Measurements from ENCODE around the gene CHAF1B.
A peak's percentile ranks its signal among the peaks of the same experiment; 100 is the strongest.

Gene CHAF1B

DNA sequence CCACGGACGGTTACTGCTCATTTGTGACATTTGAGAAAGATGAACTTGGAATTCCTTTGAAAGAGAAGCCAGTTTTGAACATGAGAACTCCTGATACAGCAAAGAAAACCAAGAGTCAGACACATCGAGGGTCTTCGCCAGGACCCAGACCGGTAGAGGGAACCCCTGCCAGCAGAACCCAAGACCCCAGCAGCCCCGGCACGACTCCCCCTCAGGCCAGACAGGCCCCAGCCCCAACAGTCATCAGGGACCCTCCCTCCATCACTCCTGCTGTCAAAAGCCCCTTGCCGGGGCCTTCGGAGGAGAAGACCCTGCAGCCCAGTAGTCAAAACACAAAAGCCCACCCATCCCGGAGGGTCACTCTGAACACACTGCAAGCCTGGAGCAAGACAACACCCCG is 27.7 kb downstream of the CHAF1B start:
- Histone ChIP-seq H3K4ac (ENCODE audit: low read depth, low read length) (no peak overlapping the region), H3K56ac (ENCODE audit: low read length) (no peak overlapping the region), H3K79me2 (ENCODE audit: control insufficient read depth, insufficient read depth, low read length) (no peaks in the 10 kb centered on the region), H2BK15ac (replicated peaks; ENCODE audit: low read depth) (no peak overlapping the region), H4K8ac (ENCODE audit: low read depth, low read length) (no peak overlapping the region), H4K5ac (ENCODE audit: low read length) (no peak overlapping the region), H3K27me3 (ENCODE audit: insufficient read depth, low read length, poor library complexity) (no peaks in the 10 kb centered on the region), H3K9ac (ENCODE audit: low read length) (no peak overlapping the region), H3K18ac (ENCODE audit: low read length) (no peak overlapping the region), H3K4me3 (ENCODE audit: low read length) (no peak overlapping the region), H3K4me1 (ENCODE audit: control insufficient read depth, low read depth, low read length) (no peaks in the 10 kb centered on the region), H2BK5ac (ENCODE audit: low read length) (no peak overlapping the region), H3K36me3 (ENCODE audit: control insufficient read depth, insufficient read depth, low read length) (peaks cover 4% of the 10 kb centered on the region), H3K4me2 (ENCODE audit: low read length) (no peak overlapping the region), H2AK5ac (ENCODE audit: low read length) (no peak overlapping the region), H3K79me1 (ENCODE audit: low read length) (no peaks in the 10 kb centered on the region), H2BK120ac (ENCODE audit: low read depth, low read length) (no peak overlapping the region), H3K23ac (ENCODE audit: low read length) (no peak overlapping the region), H3K27ac (ENCODE audit: low read depth, low read length) (no peak overlapping the region)
- WGBS (ENCODE audit: extremely low coverage, insufficient coverage, low lambda C conversion rate): no CpG with 5 or more reads among the region's 11 CpGs
- no peak for DNase-seq

DNA sequence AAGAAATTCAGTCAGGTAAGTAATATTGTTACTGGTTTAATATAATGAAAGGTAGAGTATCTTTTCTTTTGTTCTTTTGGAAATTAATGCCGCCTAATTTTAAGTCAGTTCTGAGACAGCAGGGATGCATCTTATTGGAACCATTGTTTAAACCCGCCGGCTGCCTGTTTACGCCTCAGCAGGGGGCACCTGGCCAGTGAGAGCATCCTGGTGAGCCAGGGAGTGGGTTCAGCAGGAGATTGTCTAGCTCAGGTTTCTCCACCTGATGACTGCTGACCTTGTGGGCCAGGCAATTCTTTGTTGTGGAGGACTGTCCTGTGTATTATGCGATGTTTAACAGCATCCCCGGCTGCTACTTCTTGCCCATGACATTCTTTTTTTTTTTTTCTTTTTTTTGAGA is 30.2 kb downstream of the CHAF1B start:
- H3K4me3 ChIP-seq (ENCODE audit: low read length): no peak overlapping the region
- no peak overlapping the region for H4K5ac ChIP-seq (ENCODE audit: low read length)
- no peaks in the 10 kb centered on the region for H3K79me1 ChIP-seq (ENCODE audit: low read length)
- no peak overlapping the region for H2BK5ac ChIP-seq (ENCODE audit: low read length)
- H3K18ac ChIP-seq (ENCODE audit: low read length): no peak overlapping the region
- H3K36me3 ChIP-seq (ENCODE audit: control insufficient read depth, insufficient read depth, low read length): peaks cover 4% of the 10 kb centered on the region
- H3K23ac ChIP-seq (ENCODE audit: low read length): no peak overlapping the region
- H2BK15ac ChIP-seq (replicated peaks; ENCODE audit: low read depth): no peak overlapping the region
- WGBS (ENCODE audit: extremely low coverage, insufficient coverage, low lambda C conversion rate): no CpG with 5 or more reads among the region's 6 CpGs
- H3K27me3 ChIP-seq (ENCODE audit: insufficient read depth, low read length, poor library complexity): no peaks in the 10 kb centered on the region
- no peaks in the 10 kb centered on the region for H3K79me2 ChIP-seq (ENCODE audit: control insufficient read depth, insufficient read depth, low read length)
- no peak overlapping the region for H3K9ac ChIP-seq (ENCODE audit: low read length)
- no peak overlapping the region for H3K4ac ChIP-seq (ENCODE audit: low read depth, low read length)
- H3K4me2 ChIP-seq (ENCODE audit: low read length): no peak overlapping the region
- H3K4me1 ChIP-seq (ENCODE audit: control insufficient read depth, low read depth, low read length): no peaks in the 10 kb centered on the region
- no peak overlapping the region for H2BK120ac ChIP-seq (ENCODE audit: low read depth, low read length)
- peak overlapping the region; percentile 41 for H3K27ac ChIP-seq (ENCODE audit: low read depth, low read length)
- H2AK5ac ChIP-seq (ENCODE audit: low read length): no peak overlapping the region
- DNase-seq: peak; percentile 63
- H4K8ac ChIP-seq (ENCODE audit: low read depth, low read length): no peak overlapping the region
- no peak overlapping the region for H3K56ac ChIP-seq (ENCODE audit: low read length)

DNA sequence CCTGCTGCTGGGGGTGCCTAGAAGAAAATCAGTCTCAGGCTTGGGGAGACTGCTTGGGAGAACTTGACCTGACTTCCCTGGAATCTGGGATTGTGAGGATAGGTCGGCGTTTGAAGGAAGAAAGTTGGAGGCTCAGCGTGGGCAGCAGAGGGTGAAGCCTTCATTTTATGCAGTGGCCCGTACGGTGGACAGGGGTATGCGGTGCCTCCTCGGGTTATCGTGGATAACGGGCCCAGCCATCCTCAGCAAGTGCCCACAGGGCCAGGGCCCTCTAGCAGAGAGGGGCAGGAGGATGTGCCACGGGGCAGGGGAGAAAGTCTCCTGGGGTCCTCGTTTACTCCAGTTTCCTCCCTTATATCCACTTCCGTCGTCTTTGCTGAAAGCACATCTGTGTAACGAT is 34.0 kb downstream of the CHAF1B start:
- Histone ChIP-seq H3K79me2 (ENCODE audit: control insufficient read depth, insufficient read depth, low read length) (no peaks in the 10 kb centered on the region), H2BK15ac (replicated peaks; ENCODE audit: low read depth) (no peak overlapping the region), H3K36me3 (ENCODE audit: control insufficient read depth, insufficient read depth, low read length) (peaks cover 1% of the 10 kb centered on the region), H3K27me3 (ENCODE audit: insufficient read depth, low read length, poor library complexity) (no peaks in the 10 kb centered on the region), H3K56ac (ENCODE audit: low read length) (no peak overlapping the region), H2BK5ac (ENCODE audit: low read length) (no peak overlapping the region), H3K79me1 (ENCODE audit: low read length) (no peaks in the 10 kb centered on the region), H3K23ac (ENCODE audit: low read length) (no peak overlapping the region), H3K4ac (ENCODE audit: low read depth, low read length) (no peak overlapping the region), H4K5ac (ENCODE audit: low read length) (no peak overlapping the region), H4K8ac (ENCODE audit: low read depth, low read length) (no peak overlapping the region), H3K9ac (ENCODE audit: low read length) (no peak overlapping the region), H3K4me2 (ENCODE audit: low read length) (no peak overlapping the region), H2AK5ac (ENCODE audit: low read length) (no peak overlapping the region), H3K18ac (ENCODE audit: low read length) (no peak overlapping the region), H3K27ac (ENCODE audit: low read depth, low read length) (no peak overlapping the region), H2BK120ac (ENCODE audit: low read depth, low read length) (no peak overlapping the region), H3K4me3 (ENCODE audit: low read length) (no peak overlapping the region), H3K4me1 (ENCODE audit: control insufficient read depth, low read depth, low read length) (peaks cover 7% of the 10 kb centered on the region)
- WGBS (ENCODE audit: extremely low coverage, insufficient coverage, low lambda C conversion rate): no CpG with 5 or more reads among the region's 14 CpGs
- no peak for DNase-seq

DNA sequence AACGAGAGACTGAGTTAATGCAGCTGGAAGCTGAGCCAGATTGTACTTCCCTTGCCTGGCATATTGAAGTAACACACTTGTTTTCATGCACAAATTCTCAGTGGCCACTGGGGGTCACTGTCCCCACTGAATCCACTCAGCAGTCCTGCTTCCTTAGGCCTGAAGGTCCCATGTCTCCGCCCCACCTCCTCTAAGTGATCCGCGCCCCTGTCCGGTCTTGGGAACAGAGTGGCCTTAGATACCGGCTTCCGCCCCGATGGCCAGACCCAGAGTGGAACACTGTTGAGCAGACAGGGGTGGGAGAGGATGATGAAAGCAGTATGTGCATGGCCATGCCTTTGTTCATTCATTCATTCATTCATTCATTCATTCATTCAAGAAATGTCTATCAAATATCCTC is 34.8 kb downstream of the CHAF1B start:
- no peak overlapping the region for H3K56ac ChIP-seq (ENCODE audit: low read length)
- no peak overlapping the region for H2AK5ac ChIP-seq (ENCODE audit: low read length)
- H3K79me1 ChIP-seq (ENCODE audit: low read length): no peaks in the 10 kb centered on the region
- no peak overlapping the region for H3K9ac ChIP-seq (ENCODE audit: low read length)
- DNase-seq: peak; percentile 93
- H2BK5ac ChIP-seq (ENCODE audit: low read length): no peak overlapping the region
- H3K23ac ChIP-seq (ENCODE audit: low read length): no peak overlapping the region
- H3K27ac ChIP-seq (ENCODE audit: low read depth, low read length): no peak overlapping the region
- H4K5ac ChIP-seq (ENCODE audit: low read length): no peak overlapping the region
- H3K79me2 ChIP-seq (ENCODE audit: control insufficient read depth, insufficient read depth, low read length): no peaks in the 10 kb centered on the region
- H3K18ac ChIP-seq (ENCODE audit: low read length): no peak overlapping the region
- no CpG with 5 or more reads among the region's 8 CpGs for WGBS (ENCODE audit: extremely low coverage, insufficient coverage, low lambda C conversion rate)
- no peak overlapping the region for H2BK120ac ChIP-seq (ENCODE audit: low read depth, low read length)
- no peak overlapping the region for H3K4me2 ChIP-seq (ENCODE audit: low read length)
- no peak overlapping the region for H2BK15ac ChIP-seq (replicated peaks; ENCODE audit: low read depth)
- H3K4ac ChIP-seq (ENCODE audit: low read depth, low read length): no peak overlapping the region
- no peaks in the 10 kb centered on the region for H3K27me3 ChIP-seq (ENCODE audit: insufficient read depth, low read length, poor library complexity)
- H3K36me3 ChIP-seq (ENCODE audit: control insufficient read depth, insufficient read depth, low read length): peaks cover 1% of the 10 kb centered on the region
- H3K4me1 ChIP-seq (ENCODE audit: control insufficient read depth, low read depth, low read length): peaks cover 7% of the 10 kb centered on the region
- no peak overlapping the region for H4K8ac ChIP-seq (ENCODE audit: low read depth, low read length)
- H3K4me3 ChIP-seq (ENCODE audit: low read length): no peak overlapping the region

DNA sequence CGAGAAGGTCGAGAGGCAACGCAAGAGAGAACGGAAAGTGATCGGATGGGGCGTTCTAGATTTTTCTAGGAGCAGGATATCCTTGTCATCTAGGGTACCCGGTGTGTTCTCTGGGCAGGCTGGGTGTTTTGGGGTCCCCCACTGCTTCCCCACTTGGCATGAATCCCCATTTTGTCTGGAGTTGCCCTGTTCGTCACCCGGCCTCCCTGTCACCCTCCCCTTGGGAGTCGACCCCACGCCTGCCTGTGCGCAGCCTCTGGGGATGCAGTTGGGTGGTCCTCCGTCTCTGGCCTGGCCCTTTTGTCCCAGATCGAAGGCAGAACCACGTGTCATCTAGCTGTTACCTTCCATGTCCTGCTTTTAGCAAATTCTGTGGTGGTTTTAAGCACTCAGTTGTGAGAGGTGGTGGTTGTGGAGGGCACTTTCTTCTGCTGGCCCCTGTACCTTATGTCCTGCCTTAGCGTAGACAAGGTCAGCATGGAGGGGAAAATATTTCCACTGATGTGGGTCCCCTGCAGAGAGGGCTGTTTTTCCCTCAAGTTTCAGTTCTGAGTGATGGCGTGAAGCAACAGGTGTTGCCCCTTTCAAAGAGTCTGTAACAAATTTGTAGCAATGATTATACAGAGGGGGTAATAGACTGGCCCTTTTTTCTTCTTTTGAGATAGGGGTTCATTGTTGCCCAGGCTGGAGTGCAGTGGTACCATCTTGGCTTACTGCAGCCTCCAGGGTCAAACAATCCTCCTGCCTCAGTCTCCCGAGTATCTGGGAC is 35.6 kb downstream of the CHAF1B start:
- no peak for DNase-seq
- Histone ChIP-seq H4K8ac (ENCODE audit: low read depth, low read length) (no peak overlapping the region), H3K18ac (ENCODE audit: low read length) (no peak overlapping the region), H3K23ac (ENCODE audit: low read length) (no peak overlapping the region), H2BK5ac (ENCODE audit: low read length) (no peak overlapping the region), H3K4ac (ENCODE audit: low read depth, low read length) (no peak overlapping the region), H3K36me3 (ENCODE audit: control insufficient read depth, insufficient read depth, low read length) (peaks cover 1% of the 10 kb centered on the region), H3K4me3 (ENCODE audit: low read length) (no peak overlapping the region), H3K79me2 (ENCODE audit: control insufficient read depth, insufficient read depth, low read length) (no peaks in the 10 kb centered on the region), H2BK15ac (replicated peaks; ENCODE audit: low read depth) (no peak overlapping the region), H3K4me2 (ENCODE audit: low read length) (no peak overlapping the region), H3K27ac (ENCODE audit: low read depth, low read length) (no peak overlapping the region), H3K79me1 (ENCODE audit: low read length) (no peaks in the 10 kb centered on the region), H3K27me3 (ENCODE audit: insufficient read depth, low read length, poor library complexity) (no peaks in the 10 kb centered on the region), H4K5ac (ENCODE audit: low read length) (no peak overlapping the region), H3K9ac (ENCODE audit: low read length) (no peak overlapping the region), H3K56ac (ENCODE audit: low read length) (no peak overlapping the region), H3K4me1 (ENCODE audit: control insufficient read depth, low read depth, low read length) (peaks cover 7% of the 10 kb centered on the region), H2AK5ac (ENCODE audit: low read length) (no peak overlapping the region), H2BK120ac (ENCODE audit: low read depth, low read length) (no peak overlapping the region)
- no CpG with 5 or more reads among the region's 18 CpGs for WGBS (ENCODE audit: extremely low coverage, insufficient coverage, low lambda C conversion rate)
